ENCODE data around the gene ERC1. TPM values are rescaled to one million over a fixed set of nuclear protein-coding genes. Genes with fewer than 3 reads are reported as not detected.

ERC1 gene
- total and polyA plus RNA-seq, 2 of the 4 experiments (the other 2 are of a cell fraction) = 11.6 to 25.6 TPM

- no peak overlapping the region for H2BK20ac ChIP-seq (ENCODE audit: low read depth, low read length)
- H3K27me3 ChIP-seq (ENCODE audit: control insufficient read depth, insufficient read depth, low read length) = no peaks in the 10 kb centered on the region
- no peak overlapping the region for H2BK15ac ChIP-seq (ENCODE audit: low read depth, low read length)
- no peak overlapping the region for H2BK5ac ChIP-seq (ENCODE audit: low read depth, low read length, poor library complexity, severe bottlenecking)
- no peak overlapping the region for H2AK9ac ChIP-seq (replicated peaks; ENCODE audit: low read depth, low read length, poor library complexity)
- H4K5ac ChIP-seq (ENCODE audit: low read depth, low read length) = no peak overlapping the region
- no peak overlapping the region for H4K8ac ChIP-seq (ENCODE audit: low read depth in 2 of 2, low read length in 2 of 2)
- 88% methylated on average over 7 of the region's 16 CpGs; no CpG with 5 or more reads in 1 of the 2 experiments for WGBS, 2 experiments (ENCODE audit: extremely low coverage in 2 of 2, insufficient read length in 1 of 2)
- H3K9me3 ChIP-seq (ENCODE audit: control insufficient read depth, insufficient read depth, low read length) = no peaks in the 10 kb centered on the region
- H3K4me2 ChIP-seq (ENCODE audit: low read depth, low read length) = no peak overlapping the region
- no peak overlapping the region for H3K27ac ChIP-seq (ENCODE audit: insufficient read depth, low read length)
- no peak overlapping the region for H2AFZ ChIP-seq (replicated peaks; ENCODE audit: low read length, poor library complexity)
- CTCF ChIA-PET = interaction anchor here (0.7 kb wide), 1 partner anchor 16 kb away, joined by 3 read pairs; no protein-coding TSS in a partner anchor
- in situ Hi-C loops (cut with MboI; ENCODE audit: low sequenced_read_pairs) (no loop called here), intact Hi-C loops (cut with micrococcal nuclease) (no loop called here), dilution Hi-C loops (cut with HindIII; ENCODE audit: low sequenced_read_pairs, unreplicated experiment) (no loop called here)
- TF ChIP-seq USF2 (IDR thresholded peaks at IDR 0.05; ENCODE audit: low read depth, low read length) (no peak), RFX5 (IDR thresholded peaks at IDR 0.05; ENCODE audit: low read depth, low read length) (no peak), ELK1 (IDR thresholded peaks at IDR 0.05; ENCODE audit: borderline replicate concordance, low read depth, low read length) (no peak), MXI1 (IDR thresholded peaks at IDR 0.05; ENCODE audit: borderline replicate concordance, low read depth, low read length) (no peak), NFE2L2 (IDR thresholded peaks at IDR 0.05; ENCODE audit: low read depth, low read length) (no peak), CHD1 (IDR thresholded peaks at IDR 0.05; ENCODE audit: low read depth, low read length) (no peak), POLR2A (IDR thresholded peaks at IDR 0.05; ENCODE audit: low read depth, low read length) (no peak), BHLHE40 (IDR thresholded peaks at IDR 0.05; ENCODE audit: low read depth, low read length) (no peak), CEBPB (IDR thresholded peaks at IDR 0.05; ENCODE audit: low read depth, low read length) (no peak), RAD21 (IDR thresholded peaks at IDR 0.05; ENCODE audit: low read length) (no peak), CTCF (conservative IDR thresholded peaks at IDR 0.05; ENCODE audit: low read depth, low read length) (no peak), FOS (IDR thresholded peaks at IDR 0.05; ENCODE audit: low read depth, low read length) (no peak), MAFK (IDR thresholded peaks at IDR 0.05; ENCODE audit: low read depth, low read length) (no peak), MAZ (IDR thresholded peaks at IDR 0.05; ENCODE audit: borderline replicate concordance, low read depth, low read length) (no peak), SMC3 (IDR thresholded peaks at IDR 0.05; ENCODE audit: low read depth, low read length) (no peak), RCOR1 (IDR thresholded peaks at IDR 0.05; ENCODE audit: insufficient replicate concordance, low read length) (no peak)
- peaks cover 9% of the 10 kb centered on the region for H3K9me1 ChIP-seq (ENCODE audit: insufficient read depth, low read length)
- no peak overlapping the region for H3K18ac ChIP-seq (ENCODE audit: low read depth, low read length)
- H3K14ac ChIP-seq (replicated peaks; ENCODE audit: low read depth, low read length) = no peak overlapping the region
- no peak for ATAC-seq (ENCODE audit: low read depth)
- H3K36me3 ChIP-seq (ENCODE audit: control insufficient read depth, insufficient read depth, low read length) = peaks cover 23% of the 10 kb centered on the region
- no peak overlapping the region for H3K4ac ChIP-seq (ENCODE audit: low read depth, low read length)
- BruUV-seq (replicated peaks) = no TSS peak
- H2AK5ac ChIP-seq (ENCODE audit: low read depth, low read length) = no peak overlapping the region
- peaks cover 13% of the 10 kb centered on the region for H3K4me1 ChIP-seq (ENCODE audit: control insufficient read depth, insufficient read depth, low read length)
- H2BK120ac ChIP-seq (ENCODE audit: low read depth, low read length) = no peak overlapping the region
- H4K20me1 ChIP-seq (ENCODE audit: insufficient read depth, low read length) = no peaks in the 10 kb centered on the region
- H4K91ac ChIP-seq (ENCODE audit: insufficient read depth, low read depth, low read length) = no peak overlapping the region
- POLR2A ChIA-PET (ENCODE audit: unreplicated experiment) = no interaction called here
- DNase-seq = no peak
- H3K79me1 ChIP-seq (ENCODE audit: low read depth in 1 of 2, low read length in 2 of 2) = peaks cover 0 to 10% of the 10 kb centered on the region in 2 experiments; a peak in 1 of 4 replicates
- no peak overlapping the region for H3K9ac ChIP-seq (ENCODE audit: low read depth, low read length)
- H3K23ac ChIP-seq (ENCODE audit: low read depth, low read length) = no peak overlapping the region
- no peak overlapping the region for H3K56ac ChIP-seq (ENCODE audit: extremely low read depth, insufficient read depth, low read length)
- H3K4me3 ChIP-seq (ENCODE audit: insufficient read depth, low read depth, low read length) = no peak overlapping the region
These were observed 501.1 kb downstream of the ERC1 start for GRCh38 chr12:1491983-1492697.
